Measurements from ENCODE around the gene PHPT1.

- TF ChIP-seq, protein P1, sequence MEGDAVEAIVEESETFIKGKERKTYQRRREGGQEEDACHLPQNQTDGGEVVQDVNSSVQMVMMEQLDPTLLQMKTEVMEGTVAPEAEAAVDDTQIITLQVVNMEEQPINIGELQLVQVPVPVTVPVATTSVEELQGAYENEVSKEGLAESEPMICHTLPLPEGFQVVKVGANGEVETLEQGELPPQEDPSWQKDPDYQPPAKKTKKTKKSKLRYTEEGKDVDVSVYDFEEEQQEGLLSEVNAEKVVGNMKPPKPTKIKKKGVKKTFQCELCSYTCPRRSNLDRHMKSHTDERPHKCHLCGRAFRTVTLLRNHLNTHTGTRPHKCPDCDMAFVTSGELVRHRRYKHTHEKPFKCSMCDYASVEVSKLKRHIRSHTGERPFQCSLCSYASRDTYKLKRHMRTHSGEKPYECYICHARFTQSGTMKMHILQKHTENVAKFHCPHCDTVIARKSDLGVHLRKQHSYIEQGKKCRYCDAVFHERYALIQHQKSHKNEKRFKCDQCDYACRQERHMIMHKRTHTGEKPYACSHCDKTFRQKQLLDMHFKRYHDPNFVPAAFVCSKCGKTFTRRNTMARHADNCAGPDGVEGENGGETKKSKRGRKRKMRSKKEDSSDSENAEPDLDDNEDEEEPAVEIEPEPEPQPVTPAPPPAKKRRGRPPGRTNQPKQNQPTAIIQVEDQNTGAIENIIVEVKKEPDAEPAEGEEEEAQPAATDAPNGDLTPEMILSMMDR (IDR thresholded peaks at IDR 0.05; ENCODE audit: insufficient read depth, low read depth, low read length) = no peak
- TF ChIP-seq EZH2 (IDR thresholded peaks at IDR 0.05; ENCODE audit: insufficient read depth, low read length) = no peak
These were observed 4.4 kb downstream of the PHPT1 start for GRCh38 chr9:136853596-136854112.

All from astrocyte (in vitro differentiated cells and primary cell).